Measurements from ENCODE around the gene RIPOR2.

DNA sequence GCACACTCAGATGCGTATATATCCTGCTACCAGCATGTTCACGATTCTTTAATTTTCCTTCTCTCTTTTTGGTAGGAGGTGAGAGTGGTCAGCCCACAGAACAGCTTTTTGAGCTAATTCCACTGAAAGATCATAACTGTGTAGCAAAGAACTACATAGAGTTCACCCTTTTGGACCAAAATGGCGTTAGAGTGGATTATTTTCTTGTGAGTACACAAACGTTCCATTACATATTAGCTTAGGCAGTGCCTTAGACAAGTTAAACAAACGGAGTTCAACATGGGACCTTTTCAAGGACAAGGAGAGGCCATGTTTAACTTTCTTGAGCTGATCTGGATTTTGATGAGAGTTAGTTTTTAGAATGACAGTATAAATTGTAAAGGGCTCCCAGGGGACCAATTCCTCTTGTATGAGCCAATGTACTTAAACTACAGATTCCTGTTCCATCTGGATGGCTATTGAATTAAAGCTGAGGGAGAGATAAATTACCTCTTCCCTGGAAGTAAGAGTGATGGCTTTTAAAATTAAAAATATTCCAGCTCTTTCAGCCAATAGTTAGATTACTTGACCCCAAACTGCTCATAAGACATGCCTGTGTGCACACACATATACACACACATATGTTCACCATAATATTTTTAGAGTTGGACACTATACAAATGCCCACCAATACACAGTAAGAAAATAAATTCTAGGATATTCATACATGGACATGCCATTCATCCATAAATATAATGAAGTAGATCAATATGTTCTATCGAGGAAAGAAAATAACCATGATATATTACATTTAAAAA is 111.4 kb downstream of the RIPOR2 start:
- TF ChIP-seq EZH2 (IDR thresholded peaks at IDR 0.05; ENCODE audit: insufficient read depth, poor library complexity, severe bottlenecking) (no peak), EZH2phosphoT487 (IDR thresholded peaks at IDR 0.05; ENCODE audit: insufficient read depth, low read depth) (no peak)

Data from GM23248 (cell line).